ENCODE results near the gene SNAPC2. TPM values are rescaled to one million over a fixed set of nuclear protein-coding genes. Genes with fewer than 3 reads are reported as not detected.

The SNAPC2 gene
- total and polyA plus RNA-seq, 2 donors (not counting 1 experiment from before 2014, with no cell fraction given): 19.9 to 21.7 TPM

DNA sequence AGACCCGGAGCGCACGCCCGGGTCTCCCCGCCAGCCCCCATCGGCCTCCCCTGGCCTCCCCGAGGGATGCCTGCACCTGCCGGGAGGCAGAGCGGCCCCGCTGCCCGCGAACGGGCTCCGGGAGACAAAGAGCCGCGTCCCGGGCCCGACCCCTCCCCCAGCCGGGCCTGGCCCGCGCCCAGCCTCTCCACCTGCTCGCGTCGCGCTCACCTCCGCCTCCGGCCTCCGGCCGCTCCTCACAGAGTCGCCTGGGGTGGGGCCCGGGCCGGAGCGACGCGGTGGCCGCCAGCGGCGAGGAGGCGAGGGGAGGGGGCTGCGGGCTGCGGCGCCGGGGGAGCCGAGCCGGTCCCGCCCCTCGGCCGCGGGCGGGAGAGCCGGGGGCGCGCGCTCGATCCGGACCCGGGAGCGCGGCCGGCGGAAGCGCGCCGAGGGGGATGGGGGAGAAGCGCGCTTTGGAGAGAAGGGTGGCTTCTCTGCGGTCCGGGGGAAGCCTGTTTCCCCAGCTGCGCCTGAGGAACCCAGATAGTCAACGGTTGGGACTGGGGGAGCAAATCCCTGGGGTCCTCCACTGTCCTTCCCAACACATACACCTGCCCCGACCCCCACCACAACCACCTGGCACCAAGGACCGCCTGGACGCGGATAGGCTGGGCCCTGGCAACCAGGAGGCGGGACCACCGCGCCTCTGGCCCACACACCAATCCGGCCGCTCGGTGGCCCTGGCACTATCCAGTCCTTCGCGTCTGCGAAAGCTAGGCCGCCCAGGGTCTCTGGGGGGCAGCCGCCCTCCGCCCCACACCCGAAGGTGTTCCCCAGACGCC lies 45.9 kb upstream of the SNAPC2 start, which contains the start of gene PRR36:
Gene PRR36 (minus strand): TSS at position 315 of the 821 bp plus-strand sequence. CDS start 701 bp downstream, outside the sequence.
- Mint-ChIP-seq H3K4me3 (peak within 1 kb of the TSS; percentile 77), H3K4me1 (peaks cover 24% of the 10 kb centered on the region), H3K27me3 (peaks cover 25% of the 10 kb centered on the region), H3K9me3 (ENCODE audit: insufficient read depth) (peaks cover 4% of the 10 kb centered on the region), H3K27ac (no peak within 1 kb of the TSS)
- CTCF ChIA-PET: no interaction called here
- H3K9me3 ChIP-seq (ENCODE audit: control extremely low read depth in 1 of 3, control insufficient read depth in 2 of 3, insufficient read depth in 1 of 3, low read length in 2 of 3): peaks cover 0 to 43% (median 0%) of the 10 kb centered on the region in 3 donors
- no peak for TF ChIP-seq EZH2 (IDR thresholded peaks at IDR 0.05; ENCODE audit: borderline replicate concordance, insufficient read depth, low read depth, low read length, poor library complexity, severe bottlenecking)
- TF ChIP-seq, protein P1, sequence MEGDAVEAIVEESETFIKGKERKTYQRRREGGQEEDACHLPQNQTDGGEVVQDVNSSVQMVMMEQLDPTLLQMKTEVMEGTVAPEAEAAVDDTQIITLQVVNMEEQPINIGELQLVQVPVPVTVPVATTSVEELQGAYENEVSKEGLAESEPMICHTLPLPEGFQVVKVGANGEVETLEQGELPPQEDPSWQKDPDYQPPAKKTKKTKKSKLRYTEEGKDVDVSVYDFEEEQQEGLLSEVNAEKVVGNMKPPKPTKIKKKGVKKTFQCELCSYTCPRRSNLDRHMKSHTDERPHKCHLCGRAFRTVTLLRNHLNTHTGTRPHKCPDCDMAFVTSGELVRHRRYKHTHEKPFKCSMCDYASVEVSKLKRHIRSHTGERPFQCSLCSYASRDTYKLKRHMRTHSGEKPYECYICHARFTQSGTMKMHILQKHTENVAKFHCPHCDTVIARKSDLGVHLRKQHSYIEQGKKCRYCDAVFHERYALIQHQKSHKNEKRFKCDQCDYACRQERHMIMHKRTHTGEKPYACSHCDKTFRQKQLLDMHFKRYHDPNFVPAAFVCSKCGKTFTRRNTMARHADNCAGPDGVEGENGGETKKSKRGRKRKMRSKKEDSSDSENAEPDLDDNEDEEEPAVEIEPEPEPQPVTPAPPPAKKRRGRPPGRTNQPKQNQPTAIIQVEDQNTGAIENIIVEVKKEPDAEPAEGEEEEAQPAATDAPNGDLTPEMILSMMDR (IDR thresholded peaks at IDR 0.05): no peak
- peak within 1 kb of the TSS; percentile 22 for H2AFZ ChIP-seq (ENCODE audit: insufficient read depth, low read depth, low read length, poor library complexity, severe bottlenecking)
- peak; percentile 30 for DNase-seq
- peaks cover 11% of the 10 kb centered on the region for H4K20me1 ChIP-seq (ENCODE audit: control insufficient read depth, insufficient read depth, low read length, poor library complexity, severe bottlenecking)
- peaks cover 0 to 45% (median 16%) of the 10 kb centered on the region in 4 experiments for H3K27me3 ChIP-seq (replicated peaks in 1 of 4; ENCODE audit: control extremely low read depth in 1 of 4, control insufficient read depth in 3 of 4, insufficient read depth in 4 of 4, low read length in 3 of 4)
- peak within 1 kb of the TSS in 1 of 5 experiments; percentile 12 for H3K4me3 ChIP-seq (ENCODE audit: control extremely low read depth in 1 of 5, extremely low read depth in 1 of 5, insufficient read depth in 1 of 5, low read depth in 2 of 5, low read length in 4 of 5)
- H3K4me1 ChIP-seq (ENCODE audit: control insufficient read depth in 2 of 2, insufficient read depth in 2 of 2, low read length in 2 of 2): peaks cover 32 to 41% of the 10 kb centered on the region in 2 donors
- peak within 1 kb of the TSS; percentile 32 for H3K9ac ChIP-seq (ENCODE audit: low read length)
- H3K4me2 ChIP-seq (replicated peaks; ENCODE audit: low read depth, low read length, poor library complexity, severe bottlenecking): peak within 1 kb of the TSS; percentile 68
- intact Hi-C loops (cut with micrococcal nuclease): no loop called here
- ATAC-seq (ENCODE audit: low read depth): no peak
- no peaks in the 10 kb centered on the region for H3K36me3 ChIP-seq (replicated peaks in 1 of 2; ENCODE audit: control extremely low read depth in 1 of 2, control insufficient read depth in 1 of 2, extremely low read depth in 1 of 2, insufficient read depth in 2 of 2, low read length in 1 of 2)
- H3K79me2 ChIP-seq (ENCODE audit: control insufficient read depth, insufficient read depth, low read length): no peaks in the 10 kb centered on the region
- 2% methylated on average over 79 of the region's 88 CpGs for WGBS (ENCODE audit: insufficient coverage)
- no peak within 1 kb of the TSS for H3K27ac ChIP-seq (ENCODE audit: low read length in 2 of 2)
- POLR2A ChIA-PET: no interaction called here

DNA sequence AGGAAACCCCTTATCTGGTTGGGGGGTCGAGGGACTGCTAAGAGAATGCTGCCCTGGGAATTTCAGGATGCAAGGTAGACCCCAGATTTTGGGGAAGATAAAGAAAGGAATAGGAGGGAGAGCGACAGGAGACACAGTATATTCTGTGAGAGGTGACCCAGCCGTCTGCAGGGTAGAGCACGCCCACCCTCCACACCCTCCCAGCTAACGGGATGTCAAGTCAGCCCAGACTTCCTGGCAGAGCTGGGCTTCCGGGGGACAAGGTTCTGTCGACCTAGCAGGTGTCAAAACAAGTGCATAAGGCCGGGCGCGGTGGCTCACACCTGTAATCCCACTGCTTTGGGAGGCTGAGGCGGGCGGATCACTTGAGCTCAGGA lies 45.3 kb upstream of the SNAPC2 start:
- Histone ChIP-seq H3K27ac (ENCODE audit: low read length in 2 of 2) (no peak overlapping the region), H3K4me2 (replicated peaks; ENCODE audit: low read depth, low read length, poor library complexity, severe bottlenecking) (peak overlapping the region; percentile 68), H3K9me3 (ENCODE audit: control extremely low read depth in 1 of 3, control insufficient read depth in 2 of 3, insufficient read depth in 1 of 3, low read length in 2 of 3) (peaks cover 0 to 42% (median 0%) of the 10 kb centered on the region in 3 donors), H3K36me3 (replicated peaks in 1 of 2; ENCODE audit: control extremely low read depth in 1 of 2, control insufficient read depth in 1 of 2, extremely low read depth in 1 of 2, insufficient read depth in 2 of 2, low read length in 1 of 2) (no peaks in the 10 kb centered on the region), H3K79me2 (ENCODE audit: control insufficient read depth, insufficient read depth, low read length) (no peaks in the 10 kb centered on the region), H2AFZ (ENCODE audit: insufficient read depth, low read depth, low read length, poor library complexity, severe bottlenecking) (no peak overlapping the region), H4K20me1 (ENCODE audit: control insufficient read depth, insufficient read depth, low read length, poor library complexity, severe bottlenecking) (peaks cover 11% of the 10 kb centered on the region), H3K9ac (ENCODE audit: low read length) (no peak overlapping the region), H3K27me3 (replicated peaks in 1 of 4; ENCODE audit: control extremely low read depth in 1 of 4, control insufficient read depth in 3 of 4, insufficient read depth in 4 of 4, low read length in 3 of 4) (peaks cover 0 to 45% (median 16%) of the 10 kb centered on the region in 4 experiments), H3K4me3 (ENCODE audit: control extremely low read depth in 1 of 5, extremely low read depth in 1 of 5, insufficient read depth in 1 of 5, low read depth in 2 of 5, low read length in 4 of 5) (no peak overlapping the region), H3K4me1 (ENCODE audit: control insufficient read depth in 2 of 2, insufficient read depth in 2 of 2, low read length in 2 of 2) (peaks cover 29 to 36% of the 10 kb centered on the region in 2 donors)
- Mint-ChIP-seq H3K27me3 (peaks cover 25% of the 10 kb centered on the region), H3K4me3 (peak overlapping the region; percentile 32), H3K27ac (no peak overlapping the region), H3K9me3 (ENCODE audit: insufficient read depth) (peaks cover 4% of the 10 kb centered on the region), H3K4me1 (peaks cover 23% of the 10 kb centered on the region)
- intact Hi-C loops (cut with micrococcal nuclease): no loop called here
- 35% methylated on average over 11 of the region's 12 CpGs for WGBS (ENCODE audit: insufficient coverage)
- ATAC-seq (ENCODE audit: low read depth) (no peak), DNase-seq (peak; percentile 17)
- ChIA-PET CTCF (no interaction called here), POLR2A (no interaction called here)
- TF ChIP-seq EZH2 (IDR thresholded peaks at IDR 0.05; ENCODE audit: borderline replicate concordance, insufficient read depth, low read depth, low read length, poor library complexity, severe bottlenecking): no peak
- TF ChIP-seq, protein P1 (IDR thresholded peaks at IDR 0.05): no peak
